SK-N-SH treated with all-trans-retinoic acid at 6 μM for 48 hours (cell line): Measurements from ENCODE around the gene SSU72.

ENCODE experiments used
- ATAC-seq: fragments of 200-7000 bp; cut with Tn5 transposase; 3 replicates; pipeline ENCODE4 v1.9.1; 2020; ENCODE audit warnings: mild to moderate bottlenecking, moderate library complexity
- BACH2 ChIP-seq: fragments of 250-450 bp; sonication (Bioruptor Pico); IDR thresholded peaks from 2 replicates; pipeline ENCODE4 v1.9.0; 2021; ENCODE audit warnings: mild to moderate bottlenecking, borderline replicate concordance
- CREB5 ChIP-seq: fragments of 250-450 bp; sonication (Bioruptor Pico); IDR thresholded peaks from 2 replicates; pipeline ENCODE4 v1.5.1; 2020; ENCODE audit warnings: low read depth, mild to moderate bottlenecking, moderate library complexity
- CSDC2 ChIP-seq: fragments of 250-450 bp; sonication (Bioruptor Pico); IDR thresholded peaks from 2 replicates; pipeline ENCODE4 v1.5.0; 2020; ENCODE audit warnings: mild to moderate bottlenecking, moderate library complexity
- ESRRG ChIP-seq: fragments of 250-450 bp; sonication (Bioruptor Pico); IDR thresholded peaks from 2 replicates; pipeline ENCODE4 v1.6.1; 2021; ENCODE audit warnings: mild to moderate bottlenecking
- GLIS3 ChIP-seq: fragments of 250-450 bp; sonication (Bioruptor Pico); IDR thresholded peaks from 2 replicates; pipeline ENCODE4 v1.5.0; 2020; ENCODE audit warnings: mild to moderate bottlenecking, moderate library complexity
- ISL1 ChIP-seq: fragments of 250-450 bp; sonication (Bioruptor Pico); IDR thresholded peaks from 2 replicates; pipeline ENCODE4 v2.1.2; 2022; ENCODE audit warnings: mild to moderate bottlenecking, moderate library complexity
- OSR1 ChIP-seq: fragments of 250-450 bp; sonication (Bioruptor Pico); IDR thresholded peaks from 2 replicates; pipeline ENCODE4 v1.8.0; 2022; ENCODE audit warnings: moderate library complexity, mild to moderate bottlenecking, inconsistent platforms
- PPARA ChIP-seq: fragments of 250-450 bp; sonication (Bioruptor Pico); IDR thresholded peaks from 2 replicates; pipeline ENCODE4 v1.5.0; 2020; ENCODE audit warnings: mild to moderate bottlenecking, borderline replicate concordance
- RARB ChIP-seq: fragments of 250-450 bp; sonication (Bioruptor Pico); IDR thresholded peaks from 2 replicates; pipeline ENCODE4 v1.8.0; 2021; ENCODE audit warnings: mild to moderate bottlenecking, moderate library complexity
- SNAI2 ChIP-seq: fragments of 250-450 bp; sonication (Bioruptor Pico); IDR thresholded peaks from 2 replicates; pipeline ENCODE4 v1.5.0; 2020; ENCODE audit warnings: mild to moderate bottlenecking, moderate library complexity
- TCF4 ChIP-seq: fragments of 250-450 bp; sonication (Bioruptor Pico); IDR thresholded peaks from 2 replicates; pipeline ENCODE4 v1.8.0; 2021; ENCODE audit warnings: mild to moderate bottlenecking, moderate library complexity, borderline replicate concordance
- TOX ChIP-seq: fragments of 250-450 bp; sonication (Bioruptor Pico); IDR thresholded peaks from 2 replicates; pipeline ENCODE4 v1.8.0; 2021; ENCODE audit warnings: mild to moderate bottlenecking, moderate library complexity, borderline replicate concordance
- ZC3H10 ChIP-seq: fragments of 250-450 bp; sonication (Bioruptor Pico); IDR thresholded peaks from 2 replicates; pipeline ENCODE4 v1.5.1; 2021; ENCODE audit warnings: mild to moderate bottlenecking, moderate library complexity
- ZFP3 ChIP-seq: fragments of 250-450 bp; sonication (Bioruptor Pico); IDR thresholded peaks from 2 replicates; pipeline ENCODE4 v1.5.0; 2020; ENCODE audit warnings: mild to moderate bottlenecking, moderate library complexity
- ZFP30 ChIP-seq: fragments of 450-650 bp; formaldehyde crosslinking; IDR thresholded peaks from 2 replicates; pipeline ENCODE4 v1.5.0; 2022; ENCODE audit warnings: mild to moderate bottlenecking, moderate library complexity
- ZNF565 ChIP-seq: fragments of 450-650 bp; formaldehyde crosslinking; conservative IDR thresholded peaks from 2 replicates; pipeline ENCODE4 v1.5.0; 2020; ENCODE audit warnings: low read depth, mild to moderate bottlenecking, moderate library complexity
- ZNF70 ChIP-seq: fragments of 450-650 bp; formaldehyde crosslinking; IDR thresholded peaks from 2 replicates; pipeline ENCODE4 v1.5.0; 2020; ENCODE audit warnings: mild to moderate bottlenecking, moderate library complexity
- ZNF8 ChIP-seq: fragments of 450-650 bp; formaldehyde crosslinking; IDR thresholded peaks from 2 replicates; pipeline ENCODE4 v1.5.0; 2020; ENCODE audit warnings: mild to moderate bottlenecking, moderate library complexity
- TF ChIP-seq, protein P1 (sequence below): fragments of 250-450 bp; sonication (Bioruptor Pico); IDR thresholded peaks from 2 replicates; pipeline ENCODE4 v1.8.0; 2021; ENCODE audit warnings: low read depth, mild to moderate bottlenecking, moderate library complexity, borderline replicate concordance
- TF ChIP-seq, protein P2 (sequence below): fragments of 250-450 bp; sonication (Bioruptor Pico); IDR thresholded peaks from 2 replicates; pipeline ENCODE4 v1.8.0; 2020; ENCODE audit warnings: mild to moderate bottlenecking, moderate library complexity, borderline replicate concordance
- TF ChIP-seq, protein P3 (sequence below): fragments of 250-450 bp; sonication (Bioruptor Pico); IDR thresholded peaks from 2 replicates; pipeline ENCODE4 v1.5.0; 2020; ENCODE audit warnings: mild to moderate bottlenecking, moderate library complexity

Gene SSU72

GRCh38 chr1:1583347-1584010 is 8.8 kb upstream of the SSU72 start:
- TF ChIP-seq OSR1 (CRISPR knock-in tag) (no peak), TOX (no peak), SNAI2 (CRISPR knock-in tag) (no peak), RARB (CRISPR knock-in tag) (no peak), CREB5 (CRISPR knock-in tag) (no peak), PPARA (CRISPR knock-in tag) (no peak), GLIS3 (CRISPR knock-in tag) (no peak), ZC3H10 (CRISPR knock-in tag) (no peak), ZFP30 (CRISPR knock-in tag) (no peak), BACH2 (CRISPR knock-in tag) (no peak), ESRRG (CRISPR knock-in tag) (no peak), CSDC2 (CRISPR knock-in tag) (no peak)
- TF ChIP-seq, protein P1, sequence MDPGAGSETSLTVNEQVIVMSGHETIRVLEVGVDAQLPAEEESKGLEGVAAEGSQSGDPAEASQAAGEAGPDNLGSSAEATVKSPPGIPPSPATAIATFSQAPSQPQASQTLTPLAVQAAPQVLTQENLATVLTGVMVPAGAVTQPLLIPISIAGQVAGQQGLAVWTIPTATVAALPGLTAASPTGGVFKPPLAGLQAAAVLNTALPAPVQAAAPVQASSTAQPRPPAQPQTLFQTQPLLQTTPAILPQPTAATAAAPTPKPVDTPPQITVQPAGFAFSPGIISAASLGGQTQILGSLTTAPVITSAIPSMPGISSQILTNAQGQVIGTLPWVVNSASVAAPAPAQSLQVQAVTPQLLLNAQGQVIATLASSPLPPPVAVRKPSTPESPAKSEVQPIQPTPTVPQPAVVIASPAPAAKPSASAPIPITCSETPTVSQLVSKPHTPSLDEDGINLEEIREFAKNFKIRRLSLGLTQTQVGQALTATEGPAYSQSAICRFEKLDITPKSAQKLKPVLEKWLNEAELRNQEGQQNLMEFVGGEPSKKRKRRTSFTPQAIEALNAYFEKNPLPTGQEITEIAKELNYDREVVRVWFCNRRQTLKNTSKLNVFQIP (CRISPR knock-in tag): no peak
- TF ChIP-seq, protein P2, sequence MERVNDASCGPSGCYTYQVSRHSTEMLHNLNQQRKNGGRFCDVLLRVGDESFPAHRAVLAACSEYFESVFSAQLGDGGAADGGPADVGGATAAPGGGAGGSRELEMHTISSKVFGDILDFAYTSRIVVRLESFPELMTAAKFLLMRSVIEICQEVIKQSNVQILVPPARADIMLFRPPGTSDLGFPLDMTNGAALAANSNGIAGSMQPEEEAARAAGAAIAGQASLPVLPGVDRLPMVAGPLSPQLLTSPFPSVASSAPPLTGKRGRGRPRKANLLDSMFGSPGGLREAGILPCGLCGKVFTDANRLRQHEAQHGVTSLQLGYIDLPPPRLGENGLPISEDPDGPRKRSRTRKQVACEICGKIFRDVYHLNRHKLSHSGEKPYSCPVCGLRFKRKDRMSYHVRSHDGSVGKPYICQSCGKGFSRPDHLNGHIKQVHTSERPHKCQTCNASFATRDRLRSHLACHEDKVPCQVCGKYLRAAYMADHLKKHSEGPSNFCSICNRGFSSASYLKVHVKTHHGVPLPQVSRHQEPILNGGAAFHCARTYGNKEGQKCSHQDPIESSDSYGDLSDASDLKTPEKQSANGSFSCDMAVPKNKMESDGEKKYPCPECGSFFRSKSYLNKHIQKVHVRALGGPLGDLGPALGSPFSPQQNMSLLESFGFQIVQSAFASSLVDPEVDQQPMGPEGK (CRISPR knock-in tag): no peak
- no peak for ATAC-seq

DNA sequence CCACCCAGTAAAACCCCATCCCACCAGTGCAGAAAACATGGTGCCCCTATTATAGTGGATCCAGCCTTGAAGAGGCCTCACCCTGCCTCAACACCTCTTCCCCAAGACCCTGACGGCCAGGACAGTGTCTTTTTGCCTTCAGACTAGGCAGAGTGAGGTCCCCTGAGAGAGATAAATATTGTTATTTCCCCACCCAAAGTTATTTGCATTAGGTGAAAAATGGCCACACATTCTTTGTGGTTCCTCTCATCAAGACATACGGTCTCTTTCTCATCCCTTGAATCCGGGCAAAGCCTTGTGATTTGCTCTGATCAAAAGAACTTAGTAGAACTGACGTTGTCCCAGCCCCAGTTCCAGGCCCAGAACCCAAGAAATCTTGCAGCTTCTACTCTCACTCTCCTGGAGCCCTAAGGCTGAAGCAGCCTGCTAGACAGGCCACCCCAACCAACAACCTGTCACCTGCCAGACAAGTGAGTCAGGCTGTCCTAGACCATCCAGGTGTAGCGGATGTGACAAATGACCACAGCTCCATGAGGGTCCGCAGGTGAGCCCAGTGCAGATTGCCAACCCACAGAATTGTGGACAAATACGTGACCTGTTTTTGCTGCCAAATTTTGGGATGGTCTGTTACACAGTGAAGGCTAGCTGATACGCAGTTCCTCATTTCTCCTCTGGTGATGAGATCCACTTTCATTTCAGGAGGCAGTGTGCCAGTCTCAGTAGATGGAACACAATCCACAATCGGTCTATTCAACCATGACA is 8.1 kb upstream of the SSU72 start:
- ATAC-seq: no peak

DNA sequence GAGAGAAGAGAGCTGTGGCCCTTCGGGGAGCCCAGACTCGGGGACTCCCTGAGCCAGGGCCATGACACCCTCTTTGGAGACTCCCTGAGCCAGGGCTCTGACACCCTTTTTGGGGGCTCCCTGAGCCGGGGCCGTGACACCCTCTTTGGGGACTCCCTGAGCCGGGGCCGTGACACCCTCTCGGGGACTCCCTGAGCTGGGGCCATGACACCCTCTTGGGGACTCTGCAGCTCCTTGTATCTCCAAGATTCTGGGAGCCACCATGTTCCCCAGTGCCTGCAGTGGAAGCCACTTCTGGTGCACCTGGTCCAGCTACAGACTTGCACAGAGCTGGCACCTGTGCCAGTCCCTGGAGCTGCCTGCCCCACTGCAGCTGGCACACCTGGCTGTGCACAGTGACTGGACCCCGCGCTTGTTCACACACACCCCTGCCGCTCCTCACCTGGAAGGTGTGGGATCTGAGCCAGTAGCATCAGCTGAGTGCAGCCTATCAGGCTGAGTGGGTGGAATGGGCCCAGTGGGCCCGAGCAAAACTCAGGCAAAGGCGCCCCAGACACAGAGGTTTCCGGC is 3.8 kb upstream of the SSU72 start:
- ATAC-seq: no peak

More for the DNA sequence above, 8.1 kb upstream of the SSU72 start:
- TF ChIP-seq ZNF565: no peak
- no peak for TF ChIP-seq ISL1 (CRISPR knock-in tag)

More for the DNA sequence above, 3.8 kb upstream of the SSU72 start:
- TF ChIP-seq PPARA (CRISPR knock-in tag) (no peak), SNAI2 (CRISPR knock-in tag) (no peak), RARB (CRISPR knock-in tag) (no peak), ESRRG (CRISPR knock-in tag) (no peak), ZFP3 (CRISPR knock-in tag) (no peak), TOX (no peak), OSR1 (CRISPR knock-in tag) (no peak), ZNF8 (CRISPR knock-in tag) (no peak), ZFP30 (CRISPR knock-in tag) (no peak), TCF4 (no peak), ZNF70 (CRISPR knock-in tag) (no peak), CSDC2 (CRISPR knock-in tag) (no peak)
- TF ChIP-seq, protein P3, sequence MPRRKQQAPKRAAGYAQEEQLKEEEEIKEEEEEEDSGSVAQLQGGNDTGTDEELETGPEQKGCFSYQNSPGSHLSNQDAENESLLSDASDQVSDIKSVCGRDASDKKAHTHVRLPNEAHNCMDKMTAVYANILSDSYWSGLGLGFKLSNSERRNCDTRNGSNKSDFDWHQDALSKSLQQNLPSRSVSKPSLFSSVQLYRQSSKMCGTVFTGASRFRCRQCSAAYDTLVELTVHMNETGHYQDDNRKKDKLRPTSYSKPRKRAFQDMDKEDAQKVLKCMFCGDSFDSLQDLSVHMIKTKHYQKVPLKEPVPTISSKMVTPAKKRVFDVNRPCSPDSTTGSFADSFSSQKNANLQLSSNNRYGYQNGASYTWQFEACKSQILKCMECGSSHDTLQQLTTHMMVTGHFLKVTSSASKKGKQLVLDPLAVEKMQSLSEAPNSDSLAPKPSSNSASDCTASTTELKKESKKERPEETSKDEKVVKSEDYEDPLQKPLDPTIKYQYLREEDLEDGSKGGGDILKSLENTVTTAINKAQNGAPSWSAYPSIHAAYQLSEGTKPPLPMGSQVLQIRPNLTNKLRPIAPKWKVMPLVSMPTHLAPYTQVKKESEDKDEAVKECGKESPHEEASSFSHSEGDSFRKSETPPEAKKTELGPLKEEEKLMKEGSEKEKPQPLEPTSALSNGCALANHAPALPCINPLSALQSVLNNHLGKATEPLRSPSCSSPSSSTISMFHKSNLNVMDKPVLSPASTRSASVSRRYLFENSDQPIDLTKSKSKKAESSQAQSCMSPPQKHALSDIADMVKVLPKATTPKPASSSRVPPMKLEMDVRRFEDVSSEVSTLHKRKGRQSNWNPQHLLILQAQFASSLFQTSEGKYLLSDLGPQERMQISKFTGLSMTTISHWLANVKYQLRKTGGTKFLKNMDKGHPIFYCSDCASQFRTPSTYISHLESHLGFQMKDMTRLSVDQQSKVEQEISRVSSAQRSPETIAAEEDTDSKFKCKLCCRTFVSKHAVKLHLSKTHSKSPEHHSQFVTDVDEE (CRISPR knock-in tag): no peak
- TF ChIP-seq, protein P2 (CRISPR knock-in tag): no peak
